Gastroesophageal sphincter (tissue), 4 donors: ENCODE measurements around the gene CDH15. TPM values are rescaled to one million over a fixed set of nuclear protein-coding genes. Genes with fewer than 3 reads are reported as not detected.
"Not testable (repeated sequence)": the region's sequence is repeated elsewhere in the genome, so short reads cannot be mapped to it uniquely, and the experiment has no call there.

ENCODE experiments used
- ATAC-seq: fragments of 150-250 bp; one replicate; pipeline ENCODE4 v1.9.1; 2016; ENCODE audit warnings: mild to moderate bottlenecking, moderate library complexity
- H3K27ac ChIP-seq, 4 donors: fragments of 200-600 bp; sonication (generic) in 3 of 4; 1 replicate in 3 of 4; 2 replicates in 1 of 4; pipeline ENCODE4 v1.5.1; 2016 to 2019
- H3K27me3 ChIP-seq: fragments of 200-600 bp; sonication (generic); one replicate; pipeline ENCODE4 v1.5.1; 2019
- H3K36me3 ChIP-seq, 2 donors: fragments of 200-600 bp; sonication (generic); one replicate each; pipeline ENCODE4 v1.5.1; 2019; ENCODE audit warnings: control low read depth in 1 of 2
- H3K4me1 ChIP-seq, 3 donors: fragments of 200-600 bp; sonication (generic); 1 replicate in 2 of 3; 2 replicates in 1 of 3; pipeline ENCODE4 v1.5.1; 2016 to 2019; ENCODE audit warnings: control low read depth in 2 of 3
- H3K4me3 ChIP-seq, 2 donors: fragments of 200-600 bp; sonication (generic); one replicate each; pipeline ENCODE4 v1.5.1; 2019; ENCODE audit warnings: mild to moderate bottlenecking in 1 of 2, moderate library complexity in 1 of 2
- H3K9me3 ChIP-seq, 3 donors: fragments of 200-600 bp; sonication (generic); one replicate each; pipeline ENCODE4 v1.5.1; 2017 to 2019; ENCODE audit warnings: control low read depth in 2 of 3
- EP300 ChIP-seq: sonication (generic); formaldehyde crosslinking; IDR thresholded peaks from one replicate; pipeline ENCODE4 v1.6.1; 2017; ENCODE audit warnings: antibody characterized with exemption, mild to moderate bottlenecking
- POLR2A ChIP-seq, 2 donors: fragments of 450-650 bp; IDR thresholded peaks; one replicate each; pipeline ENCODE4 v1.6.1; 2017; ENCODE audit warnings: antibody characterized with exemption in 2 of 2, mild to moderate bottlenecking in 2 of 2, moderate library complexity in 1 of 2
- POLR2AphosphoS5 ChIP-seq: sonication (generic); formaldehyde crosslinking; IDR thresholded peaks from one replicate; pipeline ENCODE4 v1.6.1; 2017; ENCODE audit warnings: antibody characterized with exemption
- WGBS, 2 donors: methylation state at CpG; one replicate each; pipeline ENCODE4 v1.1.5; 2018; ENCODE audit warnings: low coverage in 1 of 2; 5-methylcytosine and 5-hydroxymethylcytosine counted together
- total RNA-seq, 4 donors: library from RNA; depleted of rRNA; stranded (reverse); fragments of >200 nt; gene quantifications; one replicate each; pipeline ENCODE4 v1.1.0, GENCODE V29; 2016
- TF ChIP-seq, protein P1 (sequence below), 4 experiments: fragments of 200-600 bp in 2 of 4; fragments of 450-650 bp in 2 of 4; sonication (generic) in 1 of 4; IDR thresholded peaks; one replicate each; pipeline ENCODE4 v1.5.1; 2017 to 2019; ENCODE audit warnings: antibody characterized with exemption in 4 of 4, mild to moderate bottlenecking in 2 of 4, moderate library complexity in 2 of 4

CDH15 gene
- total RNA-seq, 4 donors from 2014 or later: 0.15 to 1.1 (median 0.27) TPM; not detected in 1

DNA sequence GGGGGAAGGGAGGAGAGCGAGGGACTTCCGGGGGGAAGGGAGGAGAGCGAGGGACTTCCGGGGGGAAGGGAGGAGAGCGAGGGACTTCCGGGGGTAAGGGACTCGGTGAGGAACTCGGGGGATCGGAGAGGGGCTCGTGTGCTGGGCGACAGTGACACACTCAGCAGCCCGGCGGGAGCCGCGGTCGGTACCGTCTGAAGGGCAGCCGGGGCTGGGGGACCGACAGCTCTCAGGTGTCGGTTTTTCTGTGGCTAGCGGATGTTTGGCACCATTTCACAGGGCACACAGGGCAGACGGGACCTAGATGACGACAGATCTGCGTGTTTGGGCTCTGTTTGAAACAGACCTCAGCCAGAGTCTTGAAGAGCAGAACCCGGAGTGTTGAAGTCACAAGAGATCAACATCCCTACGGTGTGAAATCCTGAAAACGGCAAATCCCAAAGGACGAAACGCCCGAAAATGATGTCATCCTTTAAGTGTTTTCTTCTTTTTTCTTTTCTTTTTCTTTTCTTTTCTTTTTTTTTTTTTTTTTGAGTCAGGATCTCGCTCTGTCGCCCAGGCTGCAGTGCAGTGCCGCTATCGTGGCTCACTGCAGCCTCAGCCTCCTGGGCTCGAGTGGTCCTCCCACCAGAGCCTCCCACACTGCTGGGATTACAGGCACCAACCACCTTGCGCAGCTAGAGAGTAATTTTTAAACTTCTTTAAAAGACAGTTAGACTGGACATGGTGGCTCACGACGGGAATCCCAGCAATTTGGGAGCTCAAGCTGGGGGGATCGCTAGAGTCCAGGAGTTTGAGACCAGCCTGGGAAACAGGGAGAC is 69.8 kb downstream of the CDH15 start:
- H3K4me3 ChIP-seq: peak overlapping the region; percentile 55 to 72
- no peaks in the 10 kb centered on the region for H3K9me3 ChIP-seq
- WGBS, 2 donors: 2% methylated on average over 6 to 8 of the region's 39 CpGs
- H3K36me3 ChIP-seq: no peaks in the 10 kb centered on the region
- peak; percentile 84 for ATAC-seq
- H3K27ac ChIP-seq: peak overlapping the region; percentile 80 to 100 (median 94)
- TF ChIP-seq POLR2A (IDR thresholded peaks at IDR 0.05) (peak; percentile 77 to 86), POLR2AphosphoS5 (peak; percentile 86)
- TF ChIP-seq, protein P1, sequence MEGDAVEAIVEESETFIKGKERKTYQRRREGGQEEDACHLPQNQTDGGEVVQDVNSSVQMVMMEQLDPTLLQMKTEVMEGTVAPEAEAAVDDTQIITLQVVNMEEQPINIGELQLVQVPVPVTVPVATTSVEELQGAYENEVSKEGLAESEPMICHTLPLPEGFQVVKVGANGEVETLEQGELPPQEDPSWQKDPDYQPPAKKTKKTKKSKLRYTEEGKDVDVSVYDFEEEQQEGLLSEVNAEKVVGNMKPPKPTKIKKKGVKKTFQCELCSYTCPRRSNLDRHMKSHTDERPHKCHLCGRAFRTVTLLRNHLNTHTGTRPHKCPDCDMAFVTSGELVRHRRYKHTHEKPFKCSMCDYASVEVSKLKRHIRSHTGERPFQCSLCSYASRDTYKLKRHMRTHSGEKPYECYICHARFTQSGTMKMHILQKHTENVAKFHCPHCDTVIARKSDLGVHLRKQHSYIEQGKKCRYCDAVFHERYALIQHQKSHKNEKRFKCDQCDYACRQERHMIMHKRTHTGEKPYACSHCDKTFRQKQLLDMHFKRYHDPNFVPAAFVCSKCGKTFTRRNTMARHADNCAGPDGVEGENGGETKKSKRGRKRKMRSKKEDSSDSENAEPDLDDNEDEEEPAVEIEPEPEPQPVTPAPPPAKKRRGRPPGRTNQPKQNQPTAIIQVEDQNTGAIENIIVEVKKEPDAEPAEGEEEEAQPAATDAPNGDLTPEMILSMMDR (IDR thresholded peaks at IDR 0.05): no peak
- H3K27me3 ChIP-seq: no peaks in the 10 kb centered on the region
- peaks cover 0 to 19% (median 4%) of the 10 kb centered on the region in 3 donors for H3K4me1 ChIP-seq

DNA sequence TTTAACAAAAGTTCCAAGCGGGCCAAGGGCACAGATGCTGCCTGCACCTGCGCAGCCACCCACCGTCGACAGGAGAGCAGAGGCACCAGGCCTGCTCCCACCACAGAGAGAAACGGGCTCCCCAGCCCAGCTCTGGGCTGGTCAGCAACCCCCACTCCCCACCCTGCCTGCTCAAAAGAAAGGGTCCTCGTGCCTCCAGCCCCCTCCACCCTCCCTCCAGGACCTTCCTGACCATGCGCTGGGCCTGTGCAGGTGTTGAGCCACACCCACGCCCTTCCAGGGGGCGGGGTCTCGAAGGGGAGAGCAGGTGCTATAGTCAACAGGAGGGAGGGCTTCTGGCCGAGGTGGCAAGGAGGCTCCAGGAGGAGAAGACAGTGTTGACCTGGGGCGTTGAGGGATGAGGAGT is 71.2 kb downstream of the CDH15 start:
- no peaks in the 10 kb centered on the region for H3K9me3 ChIP-seq
- H3K27me3 ChIP-seq: no peaks in the 10 kb centered on the region
- 26% methylated on average over 3 of the region's 12 CpGs; no CpG with 5 or more reads in 1 of the 2 donors for WGBS, 2 donors
- ATAC-seq: no peak
- H3K4me1 ChIP-seq: peaks cover 0 to 29% (median 10%) of the 10 kb centered on the region in 3 donors
- H3K27ac ChIP-seq: no peak overlapping the region
- no peak overlapping the region for H3K4me3 ChIP-seq
- TF ChIP-seq, protein P1 (IDR thresholded peaks at IDR 0.05): no peak
- TF ChIP-seq POLR2AphosphoS5 (no peak), EP300 (no peak), POLR2A (IDR thresholded peaks at IDR 0.05) (no peak)
- no peaks in the 10 kb centered on the region for H3K36me3 ChIP-seq

DNA sequence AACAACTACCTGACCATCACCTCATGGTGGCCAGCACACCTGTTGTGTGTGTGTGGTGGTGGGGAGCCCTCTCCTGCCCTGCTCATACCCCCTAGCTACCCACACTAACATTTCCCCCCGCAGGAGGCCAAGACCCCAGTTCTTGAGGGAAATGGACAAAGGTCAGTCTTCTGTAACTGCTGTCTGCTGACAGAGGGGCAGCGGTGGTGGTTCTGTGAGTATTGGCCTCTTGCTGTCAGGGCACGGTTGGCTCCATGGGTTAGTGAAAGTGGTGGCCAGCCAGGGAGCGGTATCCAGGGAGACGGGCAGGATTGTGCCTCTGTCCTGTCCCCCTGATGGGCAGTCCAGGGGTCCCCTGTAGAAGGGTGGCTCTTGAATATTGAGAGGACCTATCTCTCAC is 72.1 kb downstream of the CDH15 start:
- Histone ChIP-seq H3K27me3 (no peaks in the 10 kb centered on the region), H3K9me3 (no peaks in the 10 kb centered on the region), H3K27ac (no peak overlapping the region), H3K4me3 (no peak overlapping the region), H3K36me3 (no peaks in the 10 kb centered on the region), H3K4me1 (peaks cover 0 to 34% (median 10%) of the 10 kb centered on the region in 3 donors)
- no peak for TF ChIP-seq POLR2AphosphoS5
- 100% methylated on average over 1 of the region's 5 CpGs; no CpG with 5 or more reads in 1 of the 2 donors for WGBS, 2 donors
- no peak for ATAC-seq

DNA sequence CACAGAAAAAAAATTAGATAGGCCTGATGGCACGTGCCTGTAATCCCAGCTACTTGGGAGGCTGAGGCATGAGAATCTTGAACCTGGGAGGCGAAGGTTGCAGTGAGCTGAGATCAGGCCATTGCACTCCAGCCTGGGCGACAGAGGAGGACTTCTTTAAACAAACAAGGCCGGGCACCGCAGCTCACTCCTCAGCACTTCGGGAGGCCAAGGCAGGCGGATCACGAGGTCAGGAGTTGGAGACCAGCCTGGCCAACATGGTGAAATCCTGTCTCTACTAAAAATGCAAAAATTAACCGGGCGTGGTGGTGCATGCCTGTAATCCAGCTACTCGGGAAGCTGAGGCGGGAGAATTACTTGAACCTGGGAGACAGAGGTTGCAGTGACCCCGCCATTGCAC is 72.7 kb downstream of the CDH15 start:
- peaks cover 0 to 34% (median 10%) of the 10 kb centered on the region in 3 donors for H3K4me1 ChIP-seq
- not testable (repeated sequence) for H3K36me3 ChIP-seq, H3K9me3 ChIP-seq, H3K27ac ChIP-seq, H3K27me3 ChIP-seq, ATAC-seq, H3K4me3 ChIP-seq
- 85% methylated on average over 8 of the region's 13 CpGs; no CpG with 5 or more reads in 1 of the 2 donors for WGBS, 2 donors

DNA sequence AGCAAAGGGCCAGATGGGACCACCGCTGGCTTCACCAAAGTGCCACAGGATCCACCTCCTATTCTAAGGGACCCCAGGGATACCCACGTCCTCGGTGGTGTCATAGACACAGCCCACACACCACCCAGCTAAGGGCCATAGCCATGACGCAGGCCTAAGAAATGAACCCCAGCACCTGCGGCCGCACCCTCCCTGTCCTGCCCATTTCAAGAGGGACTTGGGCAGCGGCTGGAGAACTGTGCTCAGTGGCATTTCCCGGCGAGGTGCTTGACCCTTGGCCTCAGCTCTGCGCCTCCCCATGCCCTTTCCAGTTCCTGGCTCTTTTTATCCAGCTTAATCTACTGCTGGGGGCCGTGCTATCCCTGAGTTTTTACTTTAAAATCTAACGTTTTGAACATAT is 73.2 kb downstream of the CDH15 start:
- Histone ChIP-seq H3K4me3 (no peak overlapping the region), H3K36me3 (no peaks in the 10 kb centered on the region), H3K4me1 (peaks cover 0 to 34% (median 10%) of the 10 kb centered on the region in 3 donors), H3K27me3 (no peaks in the 10 kb centered on the region), H3K27ac (no peak overlapping the region), H3K9me3 (no peaks in the 10 kb centered on the region)
- no peak for TF ChIP-seq POLR2A (IDR thresholded peaks at IDR 0.05)
- TF ChIP-seq POLR2AphosphoS5: no peak
- TF ChIP-seq, protein P1 (IDR thresholded peaks at IDR 0.05): no peak
- no peak for TF ChIP-seq EP300
- 58 to 72% methylated on average over 4 to 12 of the region's 12 CpGs for WGBS, 2 donors
- no peak for ATAC-seq

Other genes starting within 250 kb of the CDH15 start
- gene CBFA2T3, start 194.5 kb upstream of the CDH15 start, total RNA-seq: 1 to 10 TPM; 1.4 to 5.8 (median 1.5) TPM
- gene ACSF3, start 77.9 kb upstream of the CDH15 start, total RNA-seq: 10 to 100 TPM; 14.5 to 33.8 (median 28.8) TPM
- gene SLC22A31, start 28.8 kb downstream of the CDH15 start, total RNA-seq: not detected
- gene ZNF778, start 46.0 kb downstream of the CDH15 start, total RNA-seq: 10 to 100 TPM; 11.1 to 28.0 (median 12.4) TPM